HCT116 (cell line): ENCODE measurements around the gene SLC4A11. TPM values are rescaled to one million over a fixed set of nuclear protein-coding genes. Genes with fewer than 3 reads are reported as not detected.

Experiments used
- ATAC-seq: fragments of 200-7000 bp; cut with Tn5 transposase; 2 replicates; pipeline ENCODE4 v1.9.1; 2020; ENCODE audit warnings: mild to moderate bottlenecking, moderate library complexity
- BruUV-seq: library from RNA; stranded (reverse); fragments of 400-500 nt; replicated peaks from 2 replicates; lab custom pipeline; 2021; lab: Mats Ljungman, UMichigan
- CTCF ChIA-PET: fragments of 300-600 bp; sonication (Branson Sonifier 250); formaldehyde crosslinking; loops from one replicate; lab custom pipeline; 2021; ENCODE audit warnings: antibody characterized with exemption; lab: Charles Lee
- POLR2A ChIA-PET: fragments of 300-600, 350-600 bp; sonication (Branson Sonifier 250); formaldehyde crosslinking; loops from one replicate; lab custom pipeline; 2021; ENCODE audit warnings: antibody characterized with exemption; lab: Charles Lee
- RAD21 ChIA-PET, 2 experiments: fragments of 300-600 bp; sonication (Branson Sonifier 250); formaldehyde crosslinking; loops; one replicate each; lab custom pipeline; 2023; ENCODE audit warnings: low total read pairs in 2 of 2; ENCODE audit not compliant: uncharacterized antibody in 2 of 2, unreplicated experiment in 2 of 2, low non-redundant PET in 1 of 2; lab: Charles Lee
- DNase-seq: peaks from one replicate; pipeline ENCODE4 v3.0.0-alpha.2; 2010; ENCODE audit warnings: low read depth, low spot score
- H2AFZ ChIP-seq: fragments of 200-600 bp; shearing (Covaris generic), sonication (generic); 2 replicates; pipeline ENCODE4 v1.6.1; 2017; ENCODE audit warnings: low read depth, mixed run types, mixed read lengths, antibody characterized with exemption, low read length; ENCODE audit not compliant: poor library complexity, severe bottlenecking
- H3K27ac ChIP-seq: 2 replicates; pipeline ENCODE4 v1.5.1; 2012; ENCODE audit warnings: low read depth, low read length
- H3K27me3 ChIP-seq: fragments of 200-600 bp; sonication (generic); 2 replicates; pipeline ENCODE4 v1.6.1; 2016; ENCODE audit warnings: mixed run types, low read length, mixed read lengths; ENCODE audit not compliant: insufficient read depth
- H3K36me3 ChIP-seq, 2 experiments: fragments of 200-500 bp in 1 of 2; fragments of 200-600 bp in 1 of 2; sonication (Bioruptor generic) in 1 of 2; sonication (generic) in 1 of 2; 2 replicates each; pipeline versions ENCODE4 v1.5.1 to v1.6.1; 2014 to 2016; ENCODE audit warnings: low read length in 2 of 2, inconsistent platforms in 1 of 2, mixed read lengths in 1 of 2, mixed run types in 1 of 2; ENCODE audit not compliant: insufficient read depth in 2 of 2, control insufficient read depth in 1 of 2
- H3K4me1 ChIP-seq, 2 experiments: fragments of 200-600 bp in 1 of 2; sonication (generic) in 1 of 2; 2 replicates each; pipeline versions ENCODE4 v1.5.1 to v1.6.1; 2012 to 2017; ENCODE audit warnings: low read length in 2 of 2, inconsistent platforms in 1 of 2, mild to moderate bottlenecking in 1 of 2, mixed read lengths in 1 of 2, mixed run types in 1 of 2, moderate library complexity in 1 of 2; ENCODE audit not compliant: insufficient read depth in 2 of 2, control insufficient read depth in 1 of 2
- H3K4me2 ChIP-seq: fragments of 200-600 bp; sonication (generic); 2 replicates; pipeline ENCODE4 v1.6.1; 2017; ENCODE audit warnings: mixed run types, low read length, mixed read lengths
- H3K4me3 ChIP-seq, 2 experiments: fragments of 200-600 bp in 1 of 2; sonication (generic) in 1 of 2; replicated peaks in 1 of 2; 2 replicates each; pipeline ENCODE4 v1.5.1; 2011 to 2016; ENCODE audit warnings: low read length in 2 of 2, control low read depth in 1 of 2, low read depth in 1 of 2, mild to moderate bottlenecking in 1 of 2, mixed read lengths in 1 of 2, mixed run types in 1 of 2
- H3K79me2 ChIP-seq: fragments of 200-600 bp; sonication (generic); 2 replicates; pipeline ENCODE4 v1.6.1; 2017; ENCODE audit warnings: mild to moderate bottlenecking, mixed run types, low read length, moderate library complexity, mixed read lengths; ENCODE audit not compliant: insufficient read depth
- H3K9ac ChIP-seq: fragments of 200-600 bp; sonication (generic); 2 replicates; pipeline ENCODE4 v1.6.1; 2016; ENCODE audit warnings: low read length, mixed read lengths
- H3K9me2 ChIP-seq: fragments of 200-600 bp; sonication (generic), shearing (Covaris generic); 2 replicates; pipeline ENCODE4 v1.6.1; 2017; ENCODE audit warnings: mixed run types, mild to moderate bottlenecking, moderate library complexity; ENCODE audit not compliant: insufficient read depth
- H3K9me3 ChIP-seq, 2 experiments: fragments of 200-500 bp in 1 of 2; fragments of 200-600 bp in 1 of 2; sonication (Bioruptor generic) in 1 of 2; sonication (generic) in 1 of 2; 2 replicates each; pipeline ENCODE4 v1.6.1; 2014 to 2017; ENCODE audit warnings: low read length in 2 of 2, mixed read lengths in 2 of 2, inconsistent platforms in 1 of 2, low read depth in 1 of 2, mild to moderate bottlenecking in 1 of 2, mixed run types in 1 of 2, moderate library complexity in 1 of 2; ENCODE audit not compliant: control insufficient read depth in 1 of 2, insufficient read depth in 1 of 2
- H4K20me1 ChIP-seq: fragments of 200-600 bp; sonication (generic), shearing (Covaris generic); 2 replicates; pipeline ENCODE4 v1.6.1; 2017; ENCODE audit warnings: mixed run types, mild to moderate bottlenecking, moderate library complexity; ENCODE audit not compliant: insufficient read depth
- CBX3 ChIP-seq: IDR thresholded peaks from 2 replicates; pipeline ENCODE4 v1.6.1; 2012; ENCODE audit warnings: low read depth
- EGR1 ChIP-seq: IDR thresholded peaks from 2 replicates; pipeline ENCODE4 v1.6.1; 2012; ENCODE audit warnings: low read depth
- EZH2 ChIP-seq: fragments of 200-600 bp; sonication (generic); IDR thresholded peaks from 2 replicates; pipeline ENCODE4 v1.6.1; 2017; ENCODE audit warnings: antibody characterized with exemption, mixed run types
- EZH2phosphoT487 ChIP-seq: fragments of 200-600 bp; IDR thresholded peaks from 2 replicates; pipeline ENCODE4 v1.6.1; 2018; ENCODE audit warnings: antibody characterized with exemption, borderline replicate concordance
- JUND ChIP-seq: IDR thresholded peaks from 2 replicates; pipeline ENCODE4 v1.6.1; 2012
- POLR2A ChIP-seq: IDR thresholded peaks from 2 replicates; pipeline ENCODE4 v1.7.0; 2011; ENCODE audit warnings: borderline replicate concordance; ENCODE audit not compliant: insufficient read depth, insufficient read length; ENCODE audit errors: extremely low read depth
- POLR2AphosphoS5 ChIP-seq: IDR thresholded peaks from 2 replicates; pipeline ENCODE4 v1.6.1; 2011; ENCODE audit warnings: mild to moderate bottlenecking, low read depth, low read length, moderate library complexity
- TCF7L2 ChIP-seq: IDR thresholded peaks from 2 replicates; pipeline ENCODE4 v1.7.0; 2011; ENCODE audit warnings: borderline replicate concordance, inconsistent platforms; ENCODE audit not compliant: insufficient read depth, insufficient read length; ENCODE audit errors: extremely low read depth
- ZBTB33 ChIP-seq: IDR thresholded peaks from 2 replicates; pipeline ENCODE4 v1.6.1; 2011; ENCODE audit warnings: mild to moderate bottlenecking, low read length, moderate library complexity; ENCODE audit not compliant: insufficient replicate concordance; ENCODE audit errors: extremely low read depth
- ZFX ChIP-seq: fragments of 450-650 bp; IDR thresholded peaks from 2 replicates; pipeline ENCODE4 v1.6.1; 2017
- intact Hi-C: fragments of 100-400 bp; cut with micrococcal nuclease; formaldehyde crosslinking; loops from 2 replicates; pipeline ENCODE4 v1.10.0; 2022
- total RNA-seq: library from RNA; stranded (reverse); gene quantifications from one replicate; pipeline ENCODE4 v1.2.1, GENCODE V29; 2021; ENCODE audit not compliant: unreplicated experiment
- TF ChIP-seq, protein P1 (sequence below): IDR thresholded peaks from 2 replicates; pipeline ENCODE4 v1.6.1; 2012
- TF ChIP-seq, protein P2 (sequence below): IDR thresholded peaks from 2 replicates; pipeline ENCODE4 v1.6.1; 2012
- TF ChIP-seq, protein P3 (sequence below): IDR thresholded peaks from 2 replicates; pipeline ENCODE4 v1.6.1; 2012; ENCODE audit warnings: low read depth
- TF ChIP-seq, protein P4 (sequence below), 3 experiments: fragments of 200-600 bp in 1 of 3; sonication (generic) in 1 of 3; IDR thresholded peaks in 2 of 3; conservative IDR thresholded peaks in 1 of 3; 2 replicates each; pipeline ENCODE4 v1.5.1; 2012 to 2017; ENCODE audit warnings: low read depth in 2 of 3, low read length in 2 of 3, antibody characterized with exemption in 1 of 3, borderline replicate concordance in 1 of 3, control low read depth in 1 of 3, mild to moderate bottlenecking in 1 of 3, mixed read lengths in 1 of 3, mixed run types in 1 of 3, moderate library complexity in 1 of 3; ENCODE audit not compliant: insufficient read depth in 1 of 3

The SLC4A11 gene
- total RNA-seq, 1 experiment from 2014 or later = 22.7 TPM

DNA sequence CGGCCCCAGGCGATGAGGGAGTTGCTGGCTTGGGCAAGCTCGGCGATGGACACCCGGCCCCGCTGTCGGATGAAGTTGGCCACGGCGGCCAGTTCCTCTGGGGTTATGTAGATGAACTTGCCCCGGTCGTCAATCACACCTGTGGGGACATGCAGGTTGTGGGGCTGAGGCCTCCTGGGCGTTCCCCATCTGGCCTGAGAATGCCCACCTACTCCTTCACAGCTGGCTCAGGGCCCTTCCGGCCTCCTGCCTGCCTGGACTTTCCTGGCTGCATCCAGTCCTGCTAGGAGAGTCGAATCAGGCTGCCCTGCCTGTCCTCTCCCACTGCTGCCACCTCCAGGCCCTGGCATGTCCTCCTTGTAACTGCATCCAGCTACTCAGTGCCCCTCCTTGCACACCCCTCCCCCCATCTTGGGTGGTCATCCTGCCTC is 48.3 kb downstream of the SLC4A11 start:
- ATAC-seq = no peak

More for the DNA sequence above, 48.3 kb downstream of the SLC4A11 start:
- POLR2A ChIA-PET = no interaction called here
- no peaks in the 10 kb centered on the region for H3K79me2 ChIP-seq
- H3K27ac ChIP-seq = no peak overlapping the region
- no peaks in the 10 kb centered on the region for H3K4me1 ChIP-seq
- CTCF ChIA-PET = no interaction called here
- no peaks in the 10 kb centered on the region for H4K20me1 ChIP-seq
- H3K36me3 ChIP-seq = peaks cover 23 to 30% of the 10 kb centered on the region in 2 experiments; a peak in 3 of 4 replicates
- no peak overlapping the region for H3K9ac ChIP-seq
- no peaks in the 10 kb centered on the region for H3K9me3 ChIP-seq
- no peak overlapping the region for H3K4me2 ChIP-seq
- RAD21 ChIA-PET = no interaction called here
- no TSS peak for BruUV-seq
- H2AFZ ChIP-seq = no peak overlapping the region
- intact Hi-C loops = no loop called here
- H3K9me2 ChIP-seq = no peaks in the 10 kb centered on the region
- no peak for DNase-seq
- no peaks in the 10 kb centered on the region for H3K27me3 ChIP-seq
- H3K4me3 ChIP-seq = no peak overlapping the region
- TF ChIP-seq CBX3 (no peak), POLR2A (no peak), TCF7L2 (no peak), ZFX (no peak), JUND (no peak), EGR1 (no peak), ZBTB33 (no peak), EZH2phosphoT487 (no peak), POLR2AphosphoS5 (no peak), EZH2 (no peak)
- TF ChIP-seq, protein P1, sequence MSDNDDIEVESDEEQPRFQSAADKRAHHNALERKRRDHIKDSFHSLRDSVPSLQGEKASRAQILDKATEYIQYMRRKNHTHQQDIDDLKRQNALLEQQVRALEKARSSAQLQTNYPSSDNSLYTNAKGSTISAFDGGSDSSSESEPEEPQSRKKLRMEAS = no peak
- TF ChIP-seq, protein P2, sequence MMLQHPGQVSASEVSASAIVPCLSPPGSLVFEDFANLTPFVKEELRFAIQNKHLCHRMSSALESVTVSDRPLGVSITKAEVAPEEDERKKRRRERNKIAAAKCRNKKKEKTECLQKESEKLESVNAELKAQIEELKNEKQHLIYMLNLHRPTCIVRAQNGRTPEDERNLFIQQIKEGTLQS = no peak
- TF ChIP-seq, protein P3, sequence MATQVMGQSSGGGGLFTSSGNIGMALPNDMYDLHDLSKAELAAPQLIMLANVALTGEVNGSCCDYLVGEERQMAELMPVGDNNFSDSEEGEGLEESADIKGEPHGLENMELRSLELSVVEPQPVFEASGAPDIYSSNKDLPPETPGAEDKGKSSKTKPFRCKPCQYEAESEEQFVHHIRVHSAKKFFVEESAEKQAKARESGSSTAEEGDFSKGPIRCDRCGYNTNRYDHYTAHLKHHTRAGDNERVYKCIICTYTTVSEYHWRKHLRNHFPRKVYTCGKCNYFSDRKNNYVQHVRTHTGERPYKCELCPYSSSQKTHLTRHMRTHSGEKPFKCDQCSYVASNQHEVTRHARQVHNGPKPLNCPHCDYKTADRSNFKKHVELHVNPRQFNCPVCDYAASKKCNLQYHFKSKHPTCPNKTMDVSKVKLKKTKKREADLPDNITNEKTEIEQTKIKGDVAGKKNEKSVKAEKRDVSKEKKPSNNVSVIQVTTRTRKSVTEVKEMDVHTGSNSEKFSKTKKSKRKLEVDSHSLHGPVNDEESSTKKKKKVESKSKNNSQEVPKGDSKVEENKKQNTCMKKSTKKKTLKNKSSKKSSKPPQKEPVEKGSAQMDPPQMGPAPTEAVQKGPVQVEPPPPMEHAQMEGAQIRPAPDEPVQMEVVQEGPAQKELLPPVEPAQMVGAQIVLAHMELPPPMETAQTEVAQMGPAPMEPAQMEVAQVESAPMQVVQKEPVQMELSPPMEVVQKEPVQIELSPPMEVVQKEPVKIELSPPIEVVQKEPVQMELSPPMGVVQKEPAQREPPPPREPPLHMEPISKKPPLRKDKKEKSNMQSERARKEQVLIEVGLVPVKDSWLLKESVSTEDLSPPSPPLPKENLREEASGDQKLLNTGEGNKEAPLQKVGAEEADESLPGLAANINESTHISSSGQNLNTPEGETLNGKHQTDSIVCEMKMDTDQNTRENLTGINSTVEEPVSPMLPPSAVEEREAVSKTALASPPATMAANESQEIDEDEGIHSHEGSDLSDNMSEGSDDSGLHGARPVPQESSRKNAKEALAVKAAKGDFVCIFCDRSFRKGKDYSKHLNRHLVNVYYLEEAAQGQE = no peak
- TF ChIP-seq, protein P4, sequence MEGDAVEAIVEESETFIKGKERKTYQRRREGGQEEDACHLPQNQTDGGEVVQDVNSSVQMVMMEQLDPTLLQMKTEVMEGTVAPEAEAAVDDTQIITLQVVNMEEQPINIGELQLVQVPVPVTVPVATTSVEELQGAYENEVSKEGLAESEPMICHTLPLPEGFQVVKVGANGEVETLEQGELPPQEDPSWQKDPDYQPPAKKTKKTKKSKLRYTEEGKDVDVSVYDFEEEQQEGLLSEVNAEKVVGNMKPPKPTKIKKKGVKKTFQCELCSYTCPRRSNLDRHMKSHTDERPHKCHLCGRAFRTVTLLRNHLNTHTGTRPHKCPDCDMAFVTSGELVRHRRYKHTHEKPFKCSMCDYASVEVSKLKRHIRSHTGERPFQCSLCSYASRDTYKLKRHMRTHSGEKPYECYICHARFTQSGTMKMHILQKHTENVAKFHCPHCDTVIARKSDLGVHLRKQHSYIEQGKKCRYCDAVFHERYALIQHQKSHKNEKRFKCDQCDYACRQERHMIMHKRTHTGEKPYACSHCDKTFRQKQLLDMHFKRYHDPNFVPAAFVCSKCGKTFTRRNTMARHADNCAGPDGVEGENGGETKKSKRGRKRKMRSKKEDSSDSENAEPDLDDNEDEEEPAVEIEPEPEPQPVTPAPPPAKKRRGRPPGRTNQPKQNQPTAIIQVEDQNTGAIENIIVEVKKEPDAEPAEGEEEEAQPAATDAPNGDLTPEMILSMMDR (IDR thresholded peaks at IDR 0.05 in 2 of 3, conservative IDR thresholded peaks at IDR 0.05 in 1 of 3; ENCODE audit: borderline replicate concordance in 1 of 3, insufficient read depth in 1 of 3, low read depth in 2 of 3, low read length in 2 of 3) = no peak
